ENCODE data around the gene RPL23. TPM values are rescaled to one million over a fixed set of nuclear protein-coding genes. Genes with fewer than 3 reads are reported as not detected.

The RPL23 gene
- total and polyA plus RNA-seq, 10 of the 15 experiments (the other 5 are each of a cell fraction or from before 2014, with no cell fraction given): 2,200 to 4,821 (median 3,043) TPM

- TF ChIP-seq E4F1 (IDR thresholded peaks at IDR 0.05; ENCODE audit: borderline replicate concordance, partially characterized antibody): no peak
- TF ChIP-seq, protein P1, sequence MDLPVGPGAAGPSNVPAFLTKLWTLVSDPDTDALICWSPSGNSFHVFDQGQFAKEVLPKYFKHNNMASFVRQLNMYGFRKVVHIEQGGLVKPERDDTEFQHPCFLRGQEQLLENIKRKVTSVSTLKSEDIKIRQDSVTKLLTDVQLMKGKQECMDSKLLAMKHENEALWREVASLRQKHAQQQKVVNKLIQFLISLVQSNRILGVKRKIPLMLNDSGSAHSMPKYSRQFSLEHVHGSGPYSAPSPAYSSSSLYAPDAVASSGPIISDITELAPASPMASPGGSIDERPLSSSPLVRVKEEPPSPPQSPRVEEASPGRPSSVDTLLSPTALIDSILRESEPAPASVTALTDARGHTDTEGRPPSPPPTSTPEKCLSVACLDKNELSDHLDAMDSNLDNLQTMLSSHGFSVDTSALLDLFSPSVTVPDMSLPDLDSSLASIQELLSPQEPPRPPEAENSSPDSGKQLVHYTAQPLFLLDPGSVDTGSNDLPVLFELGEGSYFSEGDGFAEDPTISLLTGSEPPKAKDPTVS (IDR thresholded peaks at IDR 0.05; ENCODE audit: low read depth, low read length): no peak
- no peak for TF ChIP-seq E2F8 (IDR thresholded peaks at IDR 0.05; ENCODE audit: low read depth, partially characterized antibody)
- TF ChIP-seq CHD4 (IDR thresholded peaks at IDR 0.05): no peak
Measured at GRCh38 chr17:38844261-38844757, 9.2 kb downstream of the RPL23 start (continued).

Measured in GM12878 (cell line).